A549 treated with ZK216348 at 1 μM for 4 hours (cell line): ENCODE results near the gene FAM72C. TPM values are rescaled to one million over a fixed set of nuclear protein-coding genes. Genes with fewer than 3 reads are reported as not detected.

Experiments
- total RNA-seq: library from RNA; stranded (reverse); fragments of 200-300 nt; extraction: Qiagen RNA extraction; gene quantifications from 5 replicates; pipeline ENCODE4 v1.2.3, GENCODE V29; 2022; ENCODE audit warnings: low read depth

Gene FAM72C
- 4.7 to 6.9 TPM (median 4.9 TPM) in 5 replicates for total RNA-seq

DNA sequence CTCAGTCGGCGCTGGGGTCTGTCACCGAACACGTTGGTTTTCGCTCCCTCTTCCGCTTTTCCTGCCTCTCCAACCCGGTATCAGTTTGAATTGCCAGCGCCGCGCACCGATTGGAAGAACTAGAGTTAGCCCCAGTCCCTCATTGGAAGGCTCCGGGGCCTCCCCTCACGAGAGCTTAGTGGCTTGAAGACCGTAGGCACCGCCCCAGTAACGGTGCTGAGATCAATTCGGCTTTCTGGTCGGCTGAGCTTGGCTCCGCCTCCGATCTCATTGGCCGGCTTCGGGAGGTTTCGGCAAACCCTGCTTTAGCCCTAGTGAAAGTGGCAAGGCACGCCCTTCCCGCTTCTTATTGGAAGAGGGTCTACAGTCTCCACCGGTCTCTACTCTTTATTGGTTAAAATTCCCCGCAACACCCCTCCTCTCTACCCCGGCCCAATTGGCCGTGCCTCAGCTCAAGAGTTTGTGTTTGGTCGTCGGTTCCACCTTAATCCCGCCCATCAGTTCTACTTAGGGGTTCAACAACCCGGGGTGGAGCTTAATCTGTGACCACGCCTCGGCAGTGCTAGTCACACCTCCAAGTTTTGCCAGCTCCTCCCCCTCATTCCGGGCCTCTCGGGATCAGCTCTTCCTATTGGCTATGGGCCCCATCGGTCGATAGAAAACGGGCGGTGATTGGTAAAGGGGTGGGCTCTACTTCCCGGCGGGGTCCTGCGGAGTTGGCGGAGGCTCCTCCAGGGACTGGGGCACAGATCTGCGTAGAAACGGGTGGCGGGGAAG, at the start of gene FAM72C:
FAM72C (minus strand) TSS at position 63 of the 777 bp plus-strand sequence. CDS start 845 bp downstream, outside the sequence.

